Measurements from ENCODE around the gene GLOD5. TPM values are rescaled to one million over a fixed set of nuclear protein-coding genes. Genes with fewer than 3 reads are reported as not detected.

The GLOD5 gene
- polyA plus RNA-seq, 1 donor from 2014 or later, result not detected

GRCh38 chrX:48785540-48786214, 24.1 kb downstream of the GLOD5 start:
- Histone ChIP-seq H3K9me3 (ENCODE audit: low read length) (no peaks in the 10 kb centered on the region), H3F3A (ENCODE audit: insufficient read depth, low read length, poor library complexity, severe bottlenecking) (no peaks in the 10 kb centered on the region), H3K9ac (ENCODE audit: low read length) (no peak overlapping the region), H3K9me2 (ENCODE audit: insufficient read depth, low read length) (no peaks in the 10 kb centered on the region), H3K27me3 (ENCODE audit: insufficient read depth, low read depth, low read length) (no peaks in the 10 kb centered on the region), H3K36me3 (ENCODE audit: insufficient read depth, low read length) (no peaks in the 10 kb centered on the region), H2AFZ (ENCODE audit: low read depth, low read length) (no peak overlapping the region), H4K20me1 (ENCODE audit: insufficient read depth) (no peaks in the 10 kb centered on the region), H3K27ac (ENCODE audit: low read length) (no peak overlapping the region), H3K4me3 (ENCODE audit: low read length) (no peak overlapping the region), H3K79me2 (replicated peaks; ENCODE audit: insufficient read depth, low read length) (no peaks in the 10 kb centered on the region), H3K4me2 (ENCODE audit: low read length) (no peak overlapping the region)
- TF ChIP-seq SMC3 (conservative IDR thresholded peaks at IDR 0.05; ENCODE audit: poor library complexity) (no peak), REST (IDR thresholded peaks at IDR 0.05; ENCODE audit: borderline replicate concordance) (no peak), EP300 (conservative IDR thresholded peaks at IDR 0.05; ENCODE audit: poor library complexity, severe bottlenecking) (no peak), CTCF (IDR thresholded peaks at IDR 0.05; ENCODE audit: poor library complexity, severe bottlenecking) (no peak), TAF1 (IDR thresholded peaks at IDR 0.05; ENCODE audit: low read depth) (no peak), EZH2 (IDR thresholded peaks at IDR 0.05; ENCODE audit: borderline replicate concordance, insufficient read depth, low read length, poor library complexity, severe bottlenecking) (no peak), RAD21 (conservative IDR thresholded peaks at IDR 0.05) (no peak), MXI1 (conservative IDR thresholded peaks at IDR 0.05; ENCODE audit: poor library complexity, severe bottlenecking) (no peak), POLR2AphosphoS5 (IDR thresholded peaks at IDR 0.05) (no peak)

GRCh38 chrX:48786341-48786800, 24.8 kb downstream of the GLOD5 start, which contains the start of gene GATA1:
Gene GATA1 (plus strand): TSS chrX:48786590. CDS start chrX:48791110, 4,520 bp downstream.
- H3K79me2 ChIP-seq (replicated peaks; ENCODE audit: insufficient read depth, low read length), result no peaks in the 10 kb centered on the region

More at GRCh38 chrX:48786341-48786800, 24.8 kb downstream of the GLOD5 start, which contains the start of gene GATA1:
- Histone ChIP-seq H3F3A (ENCODE audit: insufficient read depth, low read length, poor library complexity, severe bottlenecking) (no peaks in the 10 kb centered on the region), H3K36me3 (ENCODE audit: insufficient read depth, low read length) (no peaks in the 10 kb centered on the region), H3K9me3 (ENCODE audit: low read length) (no peaks in the 10 kb centered on the region), H2AFZ (ENCODE audit: low read depth, low read length) (no peak within 1 kb of the TSS), H3K27me3 (ENCODE audit: insufficient read depth, low read depth, low read length) (no peaks in the 10 kb centered on the region), H3K9ac (ENCODE audit: low read length) (no peak within 1 kb of the TSS), H3K9me2 (ENCODE audit: insufficient read depth, low read length) (no peaks in the 10 kb centered on the region), H4K20me1 (ENCODE audit: insufficient read depth) (no peaks in the 10 kb centered on the region), H3K4me3 (ENCODE audit: low read length) (no peak within 1 kb of the TSS), H3K27ac (ENCODE audit: low read length) (no peak within 1 kb of the TSS), H3K4me2 (ENCODE audit: low read length) (no peak within 1 kb of the TSS)
- TF ChIP-seq CTCF (IDR thresholded peaks at IDR 0.05; ENCODE audit: poor library complexity, severe bottlenecking) (no peak), RAD21 (conservative IDR thresholded peaks at IDR 0.05) (no peak), SMC3 (conservative IDR thresholded peaks at IDR 0.05; ENCODE audit: poor library complexity) (no peak), TAF1 (IDR thresholded peaks at IDR 0.05; ENCODE audit: low read depth) (no peak), REST (IDR thresholded peaks at IDR 0.05; ENCODE audit: borderline replicate concordance) (no peak), EZH2 (IDR thresholded peaks at IDR 0.05; ENCODE audit: borderline replicate concordance, insufficient read depth, low read length, poor library complexity, severe bottlenecking) (no peak), MXI1 (conservative IDR thresholded peaks at IDR 0.05; ENCODE audit: poor library complexity, severe bottlenecking) (no peak), POLR2AphosphoS5 (IDR thresholded peaks at IDR 0.05) (no peak), EP300 (conservative IDR thresholded peaks at IDR 0.05; ENCODE audit: poor library complexity, severe bottlenecking) (no peak)

All from neural cell (in vitro differentiated cells).